Bronchus fibroblast of lung (primary cell): Measurements from ENCODE around the gene TSNAXIP1. TPM values are rescaled to one million over a fixed set of nuclear protein-coding genes. Genes with fewer than 3 reads are reported as not detected.

ENCODE experiments used
- total RNA-seq: library from RNA; depleted of rRNA; stranded (reverse); fragments of >200 nt; gene quantifications from 2 replicates; pipeline ENCODE4 v1.2.3, GENCODE V29; 2015

TSNAXIP1 gene, protein sequence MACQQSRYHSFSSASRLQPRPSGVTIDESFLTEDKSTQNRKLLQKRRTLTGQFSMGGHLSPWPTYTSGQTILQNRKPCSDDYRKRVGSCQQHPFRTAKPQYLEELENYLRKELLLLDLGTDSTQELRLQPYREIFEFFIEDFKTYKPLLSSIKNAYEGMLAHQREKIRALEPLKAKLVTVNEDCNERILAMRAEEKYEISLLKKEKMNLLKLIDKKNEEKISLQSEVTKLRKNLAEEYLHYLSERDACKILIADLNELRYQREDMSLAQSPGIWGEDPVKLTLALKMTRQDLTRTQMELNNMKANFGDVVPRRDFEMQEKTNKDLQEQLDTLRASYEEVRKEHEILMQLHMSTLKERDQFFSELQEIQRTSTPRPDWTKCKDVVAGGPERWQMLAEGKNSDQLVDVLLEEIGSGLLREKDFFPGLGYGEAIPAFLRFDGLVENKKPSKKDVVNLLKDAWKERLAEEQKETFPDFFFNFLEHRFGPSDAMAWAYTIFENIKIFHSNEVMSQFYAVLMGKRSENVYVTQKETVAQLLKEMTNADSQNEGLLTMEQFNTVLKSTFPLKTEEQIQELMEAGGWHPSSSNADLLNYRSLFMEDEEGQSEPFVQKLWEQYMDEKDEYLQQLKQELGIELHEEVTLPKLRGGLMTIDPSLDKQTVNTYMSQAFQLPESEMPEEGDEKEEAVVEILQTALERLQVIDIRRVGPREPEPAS
- total RNA-seq, result 0.17 and 1.2 TPM in 2 replicates

DNA sequence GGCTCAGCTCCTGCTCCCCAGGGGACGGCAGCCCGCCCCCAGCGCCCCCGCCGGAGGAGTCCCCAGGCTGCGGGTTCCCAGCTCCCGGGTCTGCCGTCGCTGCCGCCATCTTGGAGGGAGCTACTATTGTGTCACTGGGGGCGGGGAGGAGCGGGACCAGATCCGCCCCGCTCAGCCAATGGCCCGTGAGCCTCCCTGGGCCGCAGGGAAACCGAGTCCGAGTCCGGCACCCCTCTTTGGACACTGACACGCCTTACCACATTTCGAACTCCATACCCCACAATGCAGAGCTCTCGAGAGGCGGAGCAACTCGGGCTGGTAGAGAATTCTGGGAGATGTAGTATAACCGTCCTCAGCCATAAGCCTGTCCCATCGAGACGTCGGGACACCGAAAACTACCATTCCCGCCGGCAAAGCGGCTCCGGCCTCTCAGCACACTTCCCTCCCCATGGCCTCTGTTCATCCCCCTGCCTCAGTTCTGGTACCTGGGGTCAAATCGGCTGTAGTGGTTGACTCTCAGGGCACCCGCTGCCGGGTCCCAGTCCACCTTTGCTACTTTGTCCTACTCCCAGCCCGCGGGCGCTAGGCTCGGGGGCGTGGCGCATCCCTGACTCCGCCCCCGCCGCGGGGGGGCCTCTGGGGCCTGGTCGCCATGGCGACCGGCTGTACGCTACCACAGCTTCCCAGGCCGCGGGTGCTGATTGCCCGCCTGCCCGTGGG lies at the start of gene TSNAXIP1, which contains the start of gene RANBP10:
TSS of gene TSNAXIP1 (plus strand) at position 462 of the 720 bp plus-strand sequence. CDS start 261 bp downstream, outside the sequence.
TSS of gene RANBP10 (minus strand) at position 133 of the 720 bp plus-strand sequence. CDS start at position 109, 24 bp downstream.

GRCh38 chr16:67841816-67842508 lies 35.3 kb downstream of the TSNAXIP1 start, which contains the start of gene THAP11:
THAP11 (plus strand) TSS chr16:67842320; CDS start chr16:67842555, 235 bp downstream.

GRCh38 chr16:67846320-67847063 lies 39.8 kb downstream of the TSNAXIP1 start, which contains the start of gene NUTF2:
NUTF2 (plus strand) TSS chr16:67846933; CDS start chr16:67865131, 18,198 bp downstream.

DNA sequence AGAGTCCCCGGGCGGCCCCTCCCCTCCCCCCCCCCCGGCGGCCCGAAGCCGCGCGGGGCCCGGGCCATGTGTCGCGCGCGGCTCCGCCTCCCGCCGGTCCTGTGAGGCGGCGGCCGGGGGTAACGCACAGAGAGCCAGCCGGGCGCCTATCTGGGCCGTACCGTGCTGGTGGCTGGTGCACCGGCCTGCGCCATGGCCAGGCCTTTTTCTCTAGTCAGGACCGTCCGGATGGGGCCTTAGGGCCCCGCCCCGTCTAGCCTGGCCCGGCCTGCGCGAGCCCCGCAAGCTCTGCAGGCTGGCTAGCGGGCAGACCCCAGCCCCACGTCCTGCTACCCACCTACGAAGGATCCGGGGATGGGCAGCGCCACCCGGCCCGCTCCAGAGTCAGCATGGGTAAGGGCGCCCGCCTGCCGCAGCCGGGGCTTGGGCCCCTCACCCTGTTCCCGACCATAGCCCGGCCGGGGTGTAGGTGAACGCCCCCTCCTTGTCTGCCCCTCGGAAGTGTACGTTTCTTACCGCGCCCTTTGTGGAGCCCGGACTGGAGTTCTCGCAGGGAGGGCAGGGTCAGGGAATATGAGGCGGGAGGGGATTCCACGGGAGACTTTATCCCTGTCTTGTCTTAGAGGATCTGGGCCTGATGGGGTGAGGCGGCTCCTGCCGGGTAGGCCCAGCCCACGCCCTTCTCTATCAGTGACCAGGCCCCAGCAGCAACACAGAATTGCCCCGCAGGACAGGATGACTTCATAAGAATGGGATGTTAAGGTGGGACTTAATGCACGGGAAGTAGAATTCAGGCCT lies 40.6 kb downstream of the TSNAXIP1 start, which contains the start of gene CENPT:
TSS of gene CENPT (minus strand) at position 630 of the 798 bp plus-strand sequence. CDS start 13,834 bp downstream, outside the sequence.

GRCh38 chr16:67872631-67873434 lies 66.1 kb downstream of the TSNAXIP1 start, which contains the start of gene EDC4:
EDC4 (plus strand) TSS chr16:67873052; CDS start chr16:67873262, 210 bp downstream.

Other genes starting within 250 kb of the TSNAXIP1 start
- gene CTCF, start 244.4 kb upstream of the TSNAXIP1 start, total RNA-seq, result 19.9 and 20.5 TPM in 2 replicates
- gene CARMIL2, start 161.7 kb upstream of the TSNAXIP1 start, total RNA-seq, result 0.15 and 0.34 TPM in 2 replicates
- gene ACD, start 146.6 kb upstream of the TSNAXIP1 start, total RNA-seq, result 41.9 and 47.7 TPM in 2 replicates
- 1.8 and 3.0 TPM in 2 replicates for gene PARD6A, start 145.9 kb upstream of the TSNAXIP1 start, total RNA-seq
- 16.5 and 17.7 TPM in 2 replicates for gene ENKD1, start 140.1 kb upstream of the TSNAXIP1 start, total RNA-seq
- 3.5 and 4.9 TPM in 2 replicates for gene C16orf86, start 140.1 kb upstream of the TSNAXIP1 start, total RNA-seq
- 11.0 and 12.1 TPM in 2 replicates for gene GFOD2, start 87.6 kb upstream of the TSNAXIP1 start, total RNA-seq
- 4.0 and 4.4 TPM in 2 replicates for gene RANBP10, start 329 bp upstream of the TSNAXIP1 start, total RNA-seq
- 35.1 and 35.2 TPM in 2 replicates for gene THAP11, start 35.4 kb downstream of the TSNAXIP1 start, total RNA-seq
- gene NUTF2, start 40.0 kb downstream of the TSNAXIP1 start, total RNA-seq, result 154 and 200 TPM in 2 replicates
- gene CENPT, start 40.8 kb downstream of the TSNAXIP1 start, total RNA-seq, result 38.0 and 38.8 TPM in 2 replicates
- 48.5 and 62.5 TPM in 2 replicates for gene EDC4, start 66.2 kb downstream of the TSNAXIP1 start, total RNA-seq
- 0.30 and 0.50 TPM in 2 replicates for gene NRN1L, start 78.0 kb downstream of the TSNAXIP1 start, total RNA-seq
- 10.6 and 12.5 TPM in 2 replicates for gene PSKH1, start 86.4 kb downstream of the TSNAXIP1 start, total RNA-seq
- 1.0 and 1.3 TPM in 2 replicates for gene CTRL, start 125.0 kb downstream of the TSNAXIP1 start, total RNA-seq
- 40.0 and 47.4 TPM in 2 replicates for gene PSMB10, start 130.0 kb downstream of the TSNAXIP1 start, total RNA-seq
- gene LCAT, start 137.2 kb downstream of the TSNAXIP1 start, total RNA-seq, result 10.1 and 11.6 TPM in 2 replicates
- 29.4 and 33.1 TPM in 2 replicates for gene SLC12A4, start 161.7 kb downstream of the TSNAXIP1 start, total RNA-seq
- gene DPEP3, start 173.6 kb downstream of the TSNAXIP1 start, total RNA-seq, result not detected in 2 replicates
- not detected in 2 replicates for gene DPEP2, start 192.6 kb downstream of the TSNAXIP1 start, total RNA-seq
- gene DPEP2NB, start 209.0 kb downstream of the TSNAXIP1 start, total RNA-seq, result not detected in 2 replicates
- gene DDX28, start 216.3 kb downstream of the TSNAXIP1 start, total RNA-seq, result 6.4 and 7.7 TPM in 2 replicates
- 19.5 and 22.0 TPM in 2 replicates for gene DUS2, start 216.4 kb downstream of the TSNAXIP1 start, total RNA-seq